ENCODE measurements around the gene CES3. TPM values are rescaled to one million over a fixed set of nuclear protein-coding genes. Genes with fewer than 3 reads are reported as not detected.

CES3 gene
- total RNA-seq, 3 donors from 2014 or later, result 86.5 to 264 (median 199) TPM

- DNase-seq (no peak), ATAC-seq (no peak)
- intact Hi-C loops (cut with DNase I, micrococcal nuclease), result loop anchor here in 1 of 2 donors (5.0 kb wide), 1 partner anchor 36 kb away; no protein-coding TSS in a partner anchor
- Histone ChIP-seq H3K4me3 (no peak overlapping the region), H3K9me3 (no peaks in the 10 kb centered on the region), H3K4me1 (ENCODE audit: low read depth) (peaks cover 15% of the 10 kb centered on the region), H3K36me3 (ENCODE audit: low read depth) (no peaks in the 10 kb centered on the region)
- TF ChIP-seq CTCF (IDR thresholded peaks at IDR 0.05), result no peak
Measured at GRCh38 chr16:66927918-66928649, 33.0 kb upstream of the CES3 start.

- Histone ChIP-seq H3K9me3 (no peaks in the 10 kb centered on the region), H3K36me3 (ENCODE audit: low read depth) (no peaks in the 10 kb centered on the region), H3K4me1 (ENCODE audit: low read depth) (peaks cover 21% of the 10 kb centered on the region), H3K4me3 (no peak overlapping the region)
- DNase-seq (peak in 1 of 3 donors; percentile 53), ATAC-seq (peak; percentile 10)
- intact Hi-C loops (cut with DNase I, micrococcal nuclease), result loop anchor here in 1 of 2 donors (5.0 kb wide), 1 partner anchor 37 kb away; no protein-coding TSS in a partner anchor
- TF ChIP-seq CTCF (IDR thresholded peaks at IDR 0.05), result no peak
Measured at GRCh38 chr16:66928702-66929388, 32.2 kb upstream of the CES3 start.

DNA sequence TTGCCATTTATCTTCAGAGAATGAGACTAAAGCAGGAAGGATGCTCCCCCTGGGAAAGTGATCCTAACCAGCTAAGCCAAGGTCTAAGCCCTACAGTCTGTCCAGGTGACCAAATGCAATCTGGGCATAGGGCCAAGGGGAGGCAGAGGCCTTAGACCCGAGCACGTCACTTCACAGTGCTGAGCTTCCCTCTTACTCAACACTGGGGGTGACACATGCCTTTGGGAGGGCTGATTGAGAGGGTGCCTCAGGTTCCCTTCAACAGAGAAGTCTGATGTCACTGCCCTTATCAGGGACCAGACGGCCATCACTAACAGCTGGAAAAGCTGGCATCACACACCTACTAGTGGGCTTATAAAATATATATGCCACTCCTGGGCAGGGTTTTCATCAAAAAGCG is 30.9 kb upstream of the CES3 start:
- no peaks in the 10 kb centered on the region for H3K36me3 ChIP-seq (ENCODE audit: low read depth)
- no peak for ATAC-seq
- H3K4me1 ChIP-seq (ENCODE audit: low read depth), result peaks cover 16% of the 10 kb centered on the region
- no peak overlapping the region for H3K4me3 ChIP-seq
- no peak for TF ChIP-seq CTCF (IDR thresholded peaks at IDR 0.05)
- DNase-seq, result no peak
- H3K9me3 ChIP-seq, result no peaks in the 10 kb centered on the region
- intact Hi-C loops (cut with DNase I, micrococcal nuclease), result no loop called here

DNA sequence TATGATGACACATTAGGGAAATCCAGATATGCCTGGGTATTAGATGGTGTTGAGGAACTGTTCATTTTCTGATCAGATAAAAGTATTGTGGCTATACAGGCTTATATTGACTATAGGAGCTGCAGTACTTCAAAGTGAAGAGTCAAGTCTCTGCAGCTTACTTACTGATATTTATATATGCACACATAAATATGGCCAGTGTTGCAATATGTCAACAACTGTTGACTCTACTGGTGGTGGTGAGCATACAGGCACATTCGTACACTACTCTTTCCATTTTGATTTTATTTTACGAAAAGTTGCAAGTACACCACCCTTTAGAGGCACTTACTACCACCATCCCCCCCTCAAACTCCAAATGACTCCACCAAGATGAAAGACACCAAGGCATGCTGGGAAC is 29.4 kb upstream of the CES3 start:
- no peak for TF ChIP-seq CTCF (IDR thresholded peaks at IDR 0.05)
- intact Hi-C loops (cut with DNase I, micrococcal nuclease), result no loop called here
- no peaks in the 10 kb centered on the region for H3K36me3 ChIP-seq (ENCODE audit: low read depth)

DNA sequence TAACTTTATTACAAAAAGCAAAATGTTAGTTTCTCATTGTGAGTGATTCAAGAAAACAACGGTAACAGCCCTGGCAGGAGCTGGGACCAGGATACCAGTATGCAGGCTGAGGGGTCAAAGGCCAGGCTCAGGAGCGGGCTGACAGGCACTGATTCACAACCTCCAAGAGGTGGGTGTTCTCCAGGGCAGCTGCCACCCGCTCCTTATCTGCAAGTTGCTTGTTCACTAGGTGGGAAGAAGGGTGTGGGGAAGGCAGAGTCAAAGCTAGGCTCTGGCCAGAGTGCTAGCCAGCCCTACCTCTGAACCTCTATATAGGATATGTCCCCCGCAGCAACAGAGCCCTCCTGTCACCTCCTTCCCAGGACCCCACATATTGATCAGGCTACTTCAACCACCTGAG is 29.0 kb upstream of the CES3 start:
- H3K4me1 ChIP-seq (ENCODE audit: low read depth), result peaks cover 30% of the 10 kb centered on the region
- ATAC-seq (no peak), DNase-seq (no peak)
- intact Hi-C loops (cut with DNase I, micrococcal nuclease), result no loop called here
- no peaks in the 10 kb centered on the region for H3K36me3 ChIP-seq (ENCODE audit: low read depth)
- TF ChIP-seq CTCF (IDR thresholded peaks at IDR 0.05), result no peak
- no peak overlapping the region for H3K4me3 ChIP-seq
- H3K9me3 ChIP-seq, result no peaks in the 10 kb centered on the region

More for the DNA sequence above, 29.4 kb upstream of the CES3 start:
- ATAC-seq (no peak), DNase-seq (no peak)
- Histone ChIP-seq H3K4me1 (ENCODE audit: low read depth) (peaks cover 29% of the 10 kb centered on the region), H3K4me3 (no peak overlapping the region), H3K9me3 (no peaks in the 10 kb centered on the region)
